B cell (primary cell): Measurements from ENCODE around the gene CCDC102A. TPM values are rescaled to one million over a fixed set of nuclear protein-coding genes. Genes with fewer than 3 reads are reported as not detected.

Experiments used
- ATAC-seq: fragments of 200-7000 bp; cut with Tn5 transposase; one replicate; pipeline ENCODE4 v1.10.0; 2021; ENCODE audit warnings: low read depth, mild to moderate bottlenecking, moderate number of reproducible peaks, moderate library complexity
- CTCF ChIA-PET: fragments of 350-600 bp; sonication (Branson Sonifier 250); formaldehyde crosslinking; loops from one replicate; lab custom pipeline; 2021; ENCODE audit warnings: antibody characterized with exemption, inconsistent platforms; lab: Charles Lee
- POLR2A ChIA-PET: fragments of 350-600 bp; sonication (Branson Sonifier 250); formaldehyde crosslinking; loops from one replicate; lab custom pipeline; 2021; ENCODE audit warnings: antibody characterized with exemption; lab: Charles Lee
- DNase-seq: peaks from one replicate; pipeline ENCODE4 v3.0.0; 2013
- H2AFZ ChIP-seq: 2 replicates; pipeline ENCODE4 v1.6.1; 2012; ENCODE audit warnings: mild to moderate bottlenecking, low read depth, low read length; ENCODE audit not compliant: insufficient read depth, poor library complexity, severe bottlenecking
- H3K27ac ChIP-seq, 2 donors: 1 replicate in 1 of 2; 2 replicates in 1 of 2; pipeline ENCODE4 v1.5.1; 2012 to 2013; ENCODE audit warnings: low read length in 2 of 2, mild to moderate bottlenecking in 2 of 2, moderate library complexity in 1 of 2
- H3K27me3 ChIP-seq, 4 experiments: fragments of 200-600 bp in 1 of 4; sonication (generic) in 1 of 4; replicated peaks in 1 of 4; 1 replicate in 2 of 4; 2 replicates in 2 of 4; pipeline versions ENCODE4 v1.6.1 to v1.7.0; 2013 to 2016; ENCODE audit warnings: low read length in 3 of 4, mild to moderate bottlenecking in 2 of 4, mixed read lengths in 1 of 4, moderate library complexity in 1 of 4; ENCODE audit not compliant: insufficient read depth in 4 of 4, control insufficient read depth in 3 of 4; ENCODE audit errors: control extremely low read depth in 1 of 4
- H3K36me3 ChIP-seq, 2 experiments: replicated peaks in 1 of 2; 1 replicate in 1 of 2; 2 replicates in 1 of 2; pipeline versions ENCODE4 v1.6.1 to v1.7.1; 2013; ENCODE audit warnings: low read length in 1 of 2; ENCODE audit not compliant: insufficient read depth in 2 of 2, control insufficient read depth in 1 of 2; ENCODE audit errors: control extremely low read depth in 1 of 2, extremely low read depth in 1 of 2
- H3K4me1 ChIP-seq, 2 donors: fragments of 200-600 bp in 1 of 2; sonication (generic) in 1 of 2; 1 replicate in 1 of 2; 2 replicates in 1 of 2; pipeline versions ENCODE4 v1.5.1 to v1.6.1; 2013 to 2017; ENCODE audit warnings: low read length in 2 of 2; ENCODE audit not compliant: control insufficient read depth in 2 of 2, insufficient read depth in 2 of 2
- H3K4me2 ChIP-seq: replicated peaks from 2 replicates; pipeline ENCODE3; 2012; ENCODE audit warnings: mild to moderate bottlenecking, low read depth, low read length; ENCODE audit not compliant: poor library complexity, severe bottlenecking
- H3K4me3 ChIP-seq, 5 experiments: fragments of 200-600 bp in 1 of 5; sonication (generic) in 1 of 5; 1 replicate in 3 of 5; 2 replicates in 2 of 5; pipeline versions ENCODE4 v1.5.1 to v1.7.0; 2011 to 2016; ENCODE audit warnings: low read length in 4 of 5, mild to moderate bottlenecking in 4 of 5, low read depth in 2 of 5, control low read depth in 1 of 5, moderate library complexity in 1 of 5; ENCODE audit not compliant: insufficient read depth in 1 of 5; ENCODE audit errors: control extremely low read depth in 1 of 5, extremely low read depth in 1 of 5
- H3K79me2 ChIP-seq: fragments of 200-600 bp; sonication (generic); one replicate; pipeline ENCODE4 v1.6.0; 2016; ENCODE audit warnings: low read length; ENCODE audit not compliant: control insufficient read depth, insufficient read depth
- H3K9ac ChIP-seq: fragments of 200-600 bp; sonication (generic); 2 replicates; pipeline ENCODE4 v1.6.1; 2017; ENCODE audit warnings: mild to moderate bottlenecking, low read length, moderate library complexity
- H3K9me3 ChIP-seq, 3 donors: one replicate each; pipeline versions ENCODE4 v1.6.1 to v1.7.1; 2013; ENCODE audit warnings: low read length in 2 of 3; ENCODE audit not compliant: control insufficient read depth in 2 of 3, insufficient read depth in 1 of 3; ENCODE audit errors: control extremely low read depth in 1 of 3
- H4K20me1 ChIP-seq: 2 replicates; pipeline ENCODE4 v1.6.0; 2012; ENCODE audit warnings: mild to moderate bottlenecking, low read length; ENCODE audit not compliant: insufficient read depth, control insufficient read depth, poor library complexity, severe bottlenecking
- H3K27ac Mint-ChIP-seq: one replicate; pipeline ENCODE4 v1.8.0; 2021; ENCODE audit warnings: mixed read lengths
- H3K27me3 Mint-ChIP-seq: one replicate; pipeline ENCODE4 v1.8.0; 2021; ENCODE audit warnings: mixed read lengths
- H3K4me1 Mint-ChIP-seq: one replicate; pipeline ENCODE4 v1.8.0; 2021; ENCODE audit warnings: mixed read lengths
- H3K4me3 Mint-ChIP-seq: one replicate; pipeline ENCODE4 v1.8.0; 2021; ENCODE audit warnings: mixed read lengths
- H3K9me3 Mint-ChIP-seq: one replicate; pipeline ENCODE4 v1.8.0; 2022; ENCODE audit warnings: mixed read lengths; ENCODE audit not compliant: insufficient read depth
- CTCF ChIP-seq: fragments of 200-600 bp; IDR thresholded peaks from one replicate; pipeline ENCODE4 v1.8.0; 2022; ENCODE audit warnings: antibody characterized with exemption, mild to moderate bottlenecking
- EZH2 ChIP-seq: IDR thresholded peaks from 2 replicates; pipeline ENCODE4 v1.6.1; 2012; ENCODE audit warnings: borderline replicate concordance, low read depth, mild to moderate bottlenecking, moderate library complexity, low read length; ENCODE audit not compliant: insufficient read depth, poor library complexity, severe bottlenecking
- WGBS: methylation state at CpG from one replicate; pipeline ENCODE4 v1.1.5; 2013; ENCODE audit warnings: missing lambda C conversion rate; ENCODE audit not compliant: insufficient coverage; 5-methylcytosine and 5-hydroxymethylcytosine counted together
- intact Hi-C: fragments of 100-400 bp; cut with micrococcal nuclease; formaldehyde crosslinking; loops from one replicate; pipeline ENCODE4 v1.10.0; 2022
- polyA plus RNA-seq: library from polyadenylated mRNA; depleted of rRNA; stranded (reverse); fragments of >200 nt; gene quantifications from 2 replicates; pipeline ENCODE4 v1.2.3, GENCODE V29; 2012
- total RNA-seq, 2 donors: library from RNA; stranded (reverse); fragments of 120-200 nt in 1 of 2; gene quantifications; 1 replicate in 1 of 2; 2 replicates in 1 of 2; pipeline versions ENCODE4 v1.2.3 to v1.2.4, GENCODE V29; 2013 to 2022

Gene CCDC102A
- total and polyA plus RNA-seq, 2 donors (not counting 1 experiment from before 2014, with no cell fraction given), result 14.5 to 14.7 TPM

GRCh38 chr16:57478396-57479204 is 57.8 kb downstream of the CCDC102A start:
- Mint-ChIP-seq H3K27me3 (peaks cover 14% of the 10 kb centered on the region), H3K27ac (no peak overlapping the region), H3K4me1 (peaks cover 33% of the 10 kb centered on the region), H3K9me3 (no peaks in the 10 kb centered on the region), H3K4me3 (peak overlapping the region; percentile 78)
- no peaks in the 10 kb centered on the region for H3K79me2 ChIP-seq
- no peaks in the 10 kb centered on the region for H3K9me3 ChIP-seq
- H3K9ac ChIP-seq, result peak overlapping the region; percentile 44
- peaks cover 0 to 13% (median 0%) of the 10 kb centered on the region in 4 experiments for H3K27me3 ChIP-seq
- WGBS, result 32% methylated on average over 11 of the region's 15 CpGs
- H3K27ac ChIP-seq, result no peak overlapping the region
- DNase-seq (peak; percentile 58), ATAC-seq (peak; percentile 28)
- H4K20me1 ChIP-seq, result no peaks in the 10 kb centered on the region
- peak overlapping the region in 1 of 5 experiments; percentile 8 for H3K4me3 ChIP-seq
- H3K4me2 ChIP-seq, result peak overlapping the region; percentile 63
- ChIA-PET POLR2A (no interaction called here), CTCF (interaction anchor here (0.8 to 1.5 kb wide), 4 partner anchors 11 to 98 kb away, joined by 3 to 6 read pairs (median 4); no protein-coding TSS in a partner anchor)
- H3K4me1 ChIP-seq, result peaks cover 33 to 45% of the 10 kb centered on the region in 2 donors
- TF ChIP-seq CTCF (no peak), EZH2 (no peak)
- intact Hi-C loops, result loop anchor here (2.0 to 5.0 kb wide), 3 partner anchors 16 to 170 kb away; partner anchors contain the start of gene POLR2C
- H3K36me3 ChIP-seq, result no peaks in the 10 kb centered on the region
- H2AFZ ChIP-seq, result peak overlapping the region; percentile 38
